Measurements from ENCODE around the gene TEX2.

The TEX2 gene

GRCh38 chr17:64110379-64111152 is 152.5 kb downstream of the TEX2 start:
- DNase-seq, result no peak

- DNase-seq, result no peak
These were observed 153.7 kb downstream of the TEX2 start for GRCh38 chr17:64109400-64109799.

- DNase-seq, result no peak
These were observed 155.4 kb downstream of the TEX2 start for GRCh38 chr17:64107500-64108236.

- no peak for DNase-seq
These were observed 156.1 kb downstream of the TEX2 start for GRCh38 chr17:64106918-64107317.

- DNase-seq, result no peak
These were observed 159.4 kb downstream of the TEX2 start for GRCh38 chr17:64103391-64104364.

- no peak for DNase-seq
These were observed 160.3 kb downstream of the TEX2 start for GRCh38 chr17:64102627-64103390.

- DNase-seq, result no peak
These were observed 163.5 kb downstream of the TEX2 start for GRCh38 chr17:64099543-64099942.
